A549 (cell line): ENCODE measurements around the gene LIMS1. TPM values are rescaled to one million over a fixed set of nuclear protein-coding genes. Genes with fewer than 3 reads are reported as not detected.
A peak's percentile ranks its signal among the peaks of the same experiment; 100 is the strongest.

ENCODE experiments used
- ATAC-seq, 2 experiments: fragments of 200-7000 bp in 1 of 2; fragments of >200 bp in 1 of 2; cut with Nextera tagmentation in 1 of 2; cut with Tn5 transposase in 1 of 2; 3 replicates each; pipeline versions ENCODE4 v1.8.0 to v1.9.1; 2018 to 2020; ENCODE audit warnings: mild to moderate bottlenecking in 1 of 2, moderate library complexity in 1 of 2
- CTCF ChIA-PET: fragments of 300-600 bp; sonication (Branson Sonifier 250); formaldehyde crosslinking; extraction: SDS; loops from one replicate; lab custom pipeline; 2021; ENCODE audit warnings: antibody characterized with exemption, inconsistent platforms; lab: Yijun Ruan, JAX
- POLR2A ChIA-PET: fragments of 350-600 bp; formaldehyde crosslinking; extraction: SDS; loops from one replicate; lab custom pipeline; 2021; ENCODE audit warnings: antibody characterized with exemption, inconsistent platforms; lab: Yijun Ruan, JAX
- DNase-seq, 2 experiments: peaks; one replicate each; pipeline versions ENCODE4 v3.0.0 to v3.0.0-alpha.2; 2011 to 2016; ENCODE audit warnings: low read depth in 1 of 2, low spot score in 1 of 2
- FAIRE-seq: peaks from 2 replicates; lab custom pipeline; 2011; peaks lifted over from hg19 to GRCh38; lab: Jason Lieb, UNC
- H3K27ac ChIP-seq, 2 experiments: fragments of >200 bp; sonication (Bioruptor Twin); formaldehyde crosslinking; 3 replicates each; pipeline ENCODE4 v1.5.1; 2016 to 2017
- H3K4me1 ChIP-seq: fragments of >200 bp; sonication (Bioruptor Twin); formaldehyde crosslinking; 3 replicates; pipeline ENCODE4 v1.6.1; 2016
- H3K4me2 ChIP-seq: fragments of >200 bp; sonication (Bioruptor Twin); formaldehyde crosslinking; 3 replicates; pipeline ENCODE4 v1.6.1; 2016
- H3K4me3 ChIP-seq: fragments of >200 bp; sonication (Bioruptor Twin); formaldehyde crosslinking; 3 replicates; pipeline ENCODE4 v1.5.1; 2016
- H3K9me3 ChIP-seq: fragments of >200 bp; sonication (Bioruptor Twin); formaldehyde crosslinking; 3 replicates; pipeline ENCODE4 v1.6.1; 2016
- ATOH8 ChIP-seq: fragments of 250-450 bp; sonication (Bioruptor Pico); IDR thresholded peaks from 2 replicates; pipeline ENCODE4 v1.5.0; 2020; ENCODE audit warnings: low read depth, mild to moderate bottlenecking, moderate library complexity
- BHLHE40 ChIP-seq: IDR thresholded peaks from 2 replicates; pipeline ENCODE4 v1.6.1; 2012; ENCODE audit warnings: low read depth, low read length, inconsistent platforms
- CBX2 ChIP-seq: fragments of 200-600 bp; sonication (generic); IDR thresholded peaks from 2 replicates; pipeline ENCODE4 v1.6.1; 2016; ENCODE audit warnings: low read depth, mild to moderate bottlenecking, borderline replicate concordance
- CBX8 ChIP-seq: fragments of 200-600 bp; sonication (generic); IDR thresholded peaks from 2 replicates; pipeline ENCODE4 v1.6.1; 2016
- CEBPB ChIP-seq, 2 experiments: fragments of >200 bp in 1 of 2; sonication (Bioruptor Twin) in 1 of 2; formaldehyde crosslinking in 1 of 2; IDR thresholded peaks; 2 replicates each; pipeline ENCODE4 v1.6.1; 2012 to 2016
- CHD2 ChIP-seq: fragments of 150-350 bp; IDR thresholded peaks from 2 replicates; pipeline ENCODE4 v1.6.1; 2014; ENCODE audit warnings: low read length; ENCODE audit not compliant: partially characterized antibody
- EHMT2 ChIP-seq: fragments of 200-600 bp; sonication (generic); IDR thresholded peaks from 2 replicates; pipeline ENCODE4 v1.6.1; 2016; ENCODE audit warnings: antibody characterized with exemption, low read depth, mild to moderate bottlenecking, moderate library complexity
- ESRRA ChIP-seq: fragments of 150-350 bp; IDR thresholded peaks from 2 replicates; pipeline ENCODE4 v1.6.1; 2014; ENCODE audit warnings: mild to moderate bottlenecking, low read length, borderline replicate concordance
- FOSL2 ChIP-seq, 2 experiments: fragments of 450-650 bp in 1 of 2; fragments of >200 bp in 1 of 2; sonication (Bioruptor Twin) in 1 of 2; formaldehyde crosslinking; IDR thresholded peaks; 2 replicates each; pipeline versions ENCODE4 v1.5.0 to v1.6.1; 2016 to 2020; ENCODE audit warnings: mild to moderate bottlenecking in 1 of 2, moderate library complexity in 1 of 2
- FOXS1 ChIP-seq: fragments of 250-450 bp; sonication (Bioruptor Pico); IDR thresholded peaks from 2 replicates; pipeline ENCODE4 v1.5.0; 2020; ENCODE audit warnings: mild to moderate bottlenecking, moderate library complexity
- KDM1A ChIP-seq: fragments of 200-600 bp; sonication (generic); IDR thresholded peaks from 2 replicates; pipeline ENCODE4 v1.6.1; 2016; ENCODE audit warnings: low read depth, mild to moderate bottlenecking
- RARB ChIP-seq: fragments of 250-450 bp; sonication (Bioruptor Pico); IDR thresholded peaks from 2 replicates; pipeline ENCODE4 v1.8.0; 2021; ENCODE audit warnings: mild to moderate bottlenecking, moderate library complexity
- RFX5 ChIP-seq: fragments of 450-650 bp; IDR thresholded peaks from 2 replicates; pipeline ENCODE4 v1.7.1; 2014; ENCODE audit warnings: antibody characterized with exemption, mild to moderate bottlenecking, moderate library complexity
- SMC3 ChIP-seq: fragments of >200 bp; sonication (Bioruptor Twin); formaldehyde crosslinking; IDR thresholded peaks from 3 replicates; pipeline ENCODE4 v1.6.1; 2018; ENCODE audit warnings: inconsistent platforms
- TFCP2L1 ChIP-seq: fragments of 250-450 bp; sonication (Bioruptor Pico); IDR thresholded peaks from 2 replicates; pipeline ENCODE4 v1.5.0; 2021; ENCODE audit warnings: mild to moderate bottlenecking
- WGBS: methylation state at CpG from one replicate; pipeline ENCODE4 v1.1.6; 2017; ENCODE audit errors: missing lambda C conversion rate; 5-methylcytosine and 5-hydroxymethylcytosine counted together
- polyA plus RNA-seq, 4 experiments: library from polyadenylated mRNA; depleted of rRNA in 3 of 4; stranded (reverse); fragments of >200 nt; fragmentation: RNase III in 1 of 4; extraction: RNeasy Plus Mini Kit Qiagen cat#74134 plus additional on column Dnase treatment in 1 of 4; gene quantifications; 2 replicates in 3 of 4; 3 replicates in 1 of 4; pipeline ENCODE4 v1.2.3, GENCODE V29; 2011 to 2017
- TF ChIP-seq, protein P1 (sequence below): fragments of >200 bp; sonication (Bioruptor Twin); formaldehyde crosslinking; IDR thresholded peaks from 2 replicates; pipeline ENCODE4 v1.6.1; 2016
- TF ChIP-seq, protein P2 (sequence below): IDR thresholded peaks from 2 replicates; pipeline ENCODE4 v1.6.1; 2012
- TF ChIP-seq, protein P3 (sequence below): fragments of >200 bp; sonication (Bioruptor Twin); formaldehyde crosslinking; IDR thresholded peaks from 3 replicates; pipeline ENCODE4 v1.5.1; 2016

LIMS1 gene
- polyA plus RNA-seq, 2 of the 4 experiments (the other 2 are of a cell fraction): 40.0 to 94.1 TPM

GRCh38 chr2:108586631-108587030 is 52.4 kb downstream of the LIMS1 start:
- FAIRE-seq (no peak), DNase-seq (no peak), ATAC-seq (no peak)
- CTCF ChIA-PET: interaction anchor here (1.1 to 3.4 kb wide), 8 partner anchors 8 to 236 kb away, joined by 3 to 30 read pairs (median 4); no protein-coding TSS in a partner anchor
- 75% methylated on average over 5 of the region's 5 CpGs for WGBS
- Histone ChIP-seq H3K9me3 (no peaks in the 10 kb centered on the region), H3K4me3 (no peak overlapping the region), H3K4me2 (peak overlapping the region; percentile 58)
- TF ChIP-seq ESRRA (no peak), SMC3 (no peak), FOSL2 (IDR thresholded peaks at IDR 0.05) (no peak), FOSL2 (CRISPR knock-in tag; IDR thresholded peaks at IDR 0.05) (no peak), KDM1A (no peak), FOXS1 (CRISPR knock-in tag) (no peak), TFCP2L1 (CRISPR knock-in tag) (no peak), CBX8 (no peak), CHD2 (no peak), CEBPB (IDR thresholded peaks at IDR 0.05) (no peak)
- TF ChIP-seq, all 56 proteins: peak for 0
- POLR2A ChIA-PET: interaction anchor here (1.0 kb wide), 1 partner anchor 371 kb away, joined by 3 read pairs; no protein-coding TSS in a partner anchor
- H3K27ac ChIP-seq: peak overlapping the region; percentile 51 to 83
- peaks cover 60% of the 10 kb centered on the region for H3K4me1 ChIP-seq

GRCh38 chr2:108587621-108588020 is 53.4 kb downstream of the LIMS1 start:
- 48% methylated on average over 6 of the region's 6 CpGs for WGBS
- no peak overlapping the region for H3K4me3 ChIP-seq

More at GRCh38 chr2:108587621-108588020, 53.4 kb downstream of the LIMS1 start:
- ATAC-seq: peak; percentile 66 to 69
- POLR2A ChIA-PET: no interaction called here
- Histone ChIP-seq H3K4me1 (peaks cover 68% of the 10 kb centered on the region), H3K4me2 (peak overlapping the region; percentile 58), H3K9me3 (no peaks in the 10 kb centered on the region), H3K27ac (peak overlapping the region; percentile 51 to 83)
- DNase-seq: peak in 1 of 2 experiments; percentile 39
- FAIRE-seq: no peak
- CTCF ChIA-PET: interaction anchor here (0.6 to 3.4 kb wide), 10 partner anchors 13 to 372 kb away, joined by 3 to 30 read pairs (median 4); no protein-coding TSS in a partner anchor
- TF ChIP-seq, protein P1, sequence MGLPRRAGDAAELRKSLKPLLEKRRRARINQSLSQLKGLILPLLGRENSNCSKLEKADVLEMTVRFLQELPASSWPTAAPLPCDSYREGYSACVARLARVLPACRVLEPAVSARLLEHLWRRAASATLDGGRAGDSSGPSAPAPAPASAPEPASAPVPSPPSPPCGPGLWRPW: no peak
- TF ChIP-seq FOSL2 (IDR thresholded peaks at IDR 0.05): no peak
- no peak for TF ChIP-seq FOSL2 (CRISPR knock-in tag; IDR thresholded peaks at IDR 0.05)
- no peak for TF ChIP-seq TFCP2L1 (CRISPR knock-in tag)
- TF ChIP-seq, protein P2, sequence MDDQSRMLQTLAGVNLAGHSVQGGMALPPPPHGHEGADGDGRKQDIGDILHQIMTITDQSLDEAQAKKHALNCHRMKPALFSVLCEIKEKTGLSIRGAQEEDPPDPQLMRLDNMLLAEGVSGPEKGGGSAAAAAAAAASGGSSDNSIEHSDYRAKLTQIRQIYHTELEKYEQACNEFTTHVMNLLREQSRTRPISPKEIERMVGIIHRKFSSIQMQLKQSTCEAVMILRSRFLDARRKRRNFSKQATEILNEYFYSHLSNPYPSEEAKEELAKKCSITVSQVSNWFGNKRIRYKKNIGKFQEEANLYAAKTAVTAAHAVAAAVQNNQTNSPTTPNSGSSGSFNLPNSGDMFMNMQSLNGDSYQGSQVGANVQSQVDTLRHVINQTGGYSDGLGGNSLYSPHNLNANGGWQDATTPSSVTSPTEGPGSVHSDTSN: no peak
- TF ChIP-seq, protein P3, sequence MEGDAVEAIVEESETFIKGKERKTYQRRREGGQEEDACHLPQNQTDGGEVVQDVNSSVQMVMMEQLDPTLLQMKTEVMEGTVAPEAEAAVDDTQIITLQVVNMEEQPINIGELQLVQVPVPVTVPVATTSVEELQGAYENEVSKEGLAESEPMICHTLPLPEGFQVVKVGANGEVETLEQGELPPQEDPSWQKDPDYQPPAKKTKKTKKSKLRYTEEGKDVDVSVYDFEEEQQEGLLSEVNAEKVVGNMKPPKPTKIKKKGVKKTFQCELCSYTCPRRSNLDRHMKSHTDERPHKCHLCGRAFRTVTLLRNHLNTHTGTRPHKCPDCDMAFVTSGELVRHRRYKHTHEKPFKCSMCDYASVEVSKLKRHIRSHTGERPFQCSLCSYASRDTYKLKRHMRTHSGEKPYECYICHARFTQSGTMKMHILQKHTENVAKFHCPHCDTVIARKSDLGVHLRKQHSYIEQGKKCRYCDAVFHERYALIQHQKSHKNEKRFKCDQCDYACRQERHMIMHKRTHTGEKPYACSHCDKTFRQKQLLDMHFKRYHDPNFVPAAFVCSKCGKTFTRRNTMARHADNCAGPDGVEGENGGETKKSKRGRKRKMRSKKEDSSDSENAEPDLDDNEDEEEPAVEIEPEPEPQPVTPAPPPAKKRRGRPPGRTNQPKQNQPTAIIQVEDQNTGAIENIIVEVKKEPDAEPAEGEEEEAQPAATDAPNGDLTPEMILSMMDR: no peak
- no peak for TF ChIP-seq RFX5
- no peak for TF ChIP-seq BHLHE40
- no peak for TF ChIP-seq CBX2
- no peak for TF ChIP-seq EHMT2
- no peak for TF ChIP-seq CHD2
- TF ChIP-seq RARB (CRISPR knock-in tag): no peak
- TF ChIP-seq ATOH8 (CRISPR knock-in tag): no peak
